Neural cell (in vitro differentiated cells): ENCODE results near the gene RAB5A. TPM values are rescaled to one million over a fixed set of nuclear protein-coding genes. Genes with fewer than 3 reads are reported as not detected.

ENCODE experiments used
- H2AFZ ChIP-seq: fragments of 200-600, 300-800 bp; sonication (generic), shearing (Covaris generic); 2 replicates; pipeline ENCODE4 v1.6.0; 2014; ENCODE audit warnings: low read depth, mild to moderate bottlenecking, antibody characterized with exemption, low read length, moderate library complexity
- H3F3A ChIP-seq: fragments of 200-600 bp; shearing (Covaris generic); 2 replicates; pipeline ENCODE4 v1.6.1; 2016; ENCODE audit warnings: mild to moderate bottlenecking, moderate library complexity, mixed read lengths, antibody characterized with exemption, low read length; ENCODE audit not compliant: insufficient read depth, poor library complexity, severe bottlenecking
- H3K27ac ChIP-seq: fragments of 200-600, 300-800 bp; sonication (generic), shearing (Covaris generic); 2 replicates; pipeline ENCODE4 v1.5.1; 2014; ENCODE audit warnings: mild to moderate bottlenecking, low read length, moderate library complexity
- H3K27me3 ChIP-seq: fragments of 300-800, 200-600 bp; sonication (generic), shearing (Covaris generic); 2 replicates; pipeline ENCODE4 v1.6.0; 2014; ENCODE audit warnings: mild to moderate bottlenecking, low read depth, low read length, moderate library complexity; ENCODE audit not compliant: insufficient read depth
- H3K36me3 ChIP-seq: fragments of 300-800, 200-600 bp; sonication (generic), shearing (Covaris generic); 2 replicates; pipeline ENCODE4 v1.5.1; 2014; ENCODE audit warnings: mild to moderate bottlenecking, antibody characterized with exemption, low read length, moderate library complexity; ENCODE audit not compliant: insufficient read depth
- H3K4me2 ChIP-seq: fragments of 300-800, 200-600 bp; sonication (generic), shearing (Covaris generic); 2 replicates; pipeline ENCODE4 v1.6.0; 2014; ENCODE audit warnings: mild to moderate bottlenecking, low read length
- H3K4me3 ChIP-seq: fragments of 300-800, 200-600 bp; sonication (generic), shearing (Covaris generic); 2 replicates; pipeline ENCODE4 v1.5.1; 2014; ENCODE audit warnings: mild to moderate bottlenecking, low read length, moderate library complexity
- H3K79me2 ChIP-seq: fragments of 200-600 bp; shearing (Covaris generic); replicated peaks from 2 replicates; pipeline ENCODE4 v1.6.0; 2014; ENCODE audit warnings: mild to moderate bottlenecking, low read length, moderate library complexity; ENCODE audit not compliant: insufficient read depth
- H3K9ac ChIP-seq: fragments of 300-800, 200-600 bp; sonication (generic), shearing (Covaris generic); 2 replicates; pipeline ENCODE4 v1.6.1; 2016; ENCODE audit warnings: mild to moderate bottlenecking, low read length, mixed read lengths
- H3K9me2 ChIP-seq: fragments of 200-600 bp; shearing (Covaris generic); 2 replicates; pipeline ENCODE4 v1.6.1; 2016; ENCODE audit warnings: mild to moderate bottlenecking, low read length, mixed read lengths; ENCODE audit not compliant: insufficient read depth
- H3K9me3 ChIP-seq: fragments of 200-600, 300-800 bp; sonication (generic), shearing (Covaris generic); 2 replicates; pipeline ENCODE4 v1.6.1; 2016; ENCODE audit warnings: mild to moderate bottlenecking, mixed run types, low read length, moderate library complexity, mixed read lengths
- H4K20me1 ChIP-seq: fragments of 200-600 bp; shearing (Covaris generic); 2 replicates; pipeline ENCODE4 v1.6.1; 2016; ENCODE audit warnings: mild to moderate bottlenecking, mixed run types; ENCODE audit not compliant: insufficient read depth
- EP300 ChIP-seq: fragments of 450-650 bp; conservative IDR thresholded peaks from 2 replicates; pipeline ENCODE4 v1.6.1; 2014; ENCODE audit warnings: antibody characterized with exemption, mild to moderate bottlenecking, moderate library complexity; ENCODE audit not compliant: poor library complexity, severe bottlenecking
- EZH2 ChIP-seq: fragments of 200-600, 300-800 bp; shearing (Covaris generic), sonication (generic); IDR thresholded peaks from 2 replicates; pipeline ENCODE4 v1.6.1; 2014; ENCODE audit warnings: antibody characterized with exemption, low read length, borderline replicate concordance, mild to moderate bottlenecking; ENCODE audit not compliant: insufficient read depth, poor library complexity, severe bottlenecking
- MXI1 ChIP-seq: fragments of 450-650 bp; conservative IDR thresholded peaks from 2 replicates; pipeline ENCODE4 v1.6.1; 2014; ENCODE audit warnings: antibody characterized with exemption, mild to moderate bottlenecking; ENCODE audit not compliant: poor library complexity, severe bottlenecking
- POLR2AphosphoS5 ChIP-seq: IDR thresholded peaks from 2 replicates; pipeline ENCODE4 v1.6.1; 2012
- RAD21 ChIP-seq: fragments of 450-650 bp; conservative IDR thresholded peaks from 2 replicates; pipeline ENCODE4 v1.6.1; 2014; ENCODE audit warnings: antibody characterized with exemption, mild to moderate bottlenecking, moderate library complexity
- SMC3 ChIP-seq: fragments of 450-650 bp; conservative IDR thresholded peaks from 2 replicates; pipeline ENCODE4 v1.6.1; 2014; ENCODE audit warnings: antibody characterized with exemption, mild to moderate bottlenecking, moderate library complexity; ENCODE audit not compliant: poor library complexity
- TAF1 ChIP-seq: IDR thresholded peaks from 2 replicates; pipeline ENCODE4 v1.6.1; 2012; ENCODE audit warnings: low read depth
- polyA plus RNA-seq: library from polyadenylated mRNA; depleted of rRNA; stranded (reverse); fragments of >200 nt; gene quantifications from 2 replicates; pipeline ENCODE4 v1.2.3, GENCODE V29; 2014
- TF ChIP-seq, protein P1 (sequence below): fragments of 450-650 bp; IDR thresholded peaks from 2 replicates; pipeline ENCODE4 v1.5.1; 2014; ENCODE audit warnings: antibody characterized with exemption, mild to moderate bottlenecking, moderate library complexity; ENCODE audit not compliant: poor library complexity, severe bottlenecking
- TF ChIP-seq, protein P2 (sequence below): IDR thresholded peaks from 2 replicates; pipeline ENCODE4 v1.6.1; 2012; ENCODE audit warnings: borderline replicate concordance

Gene RAB5A
- polyA plus RNA-seq, 1 donor from 2014 or later: 47.2 TPM

DNA sequence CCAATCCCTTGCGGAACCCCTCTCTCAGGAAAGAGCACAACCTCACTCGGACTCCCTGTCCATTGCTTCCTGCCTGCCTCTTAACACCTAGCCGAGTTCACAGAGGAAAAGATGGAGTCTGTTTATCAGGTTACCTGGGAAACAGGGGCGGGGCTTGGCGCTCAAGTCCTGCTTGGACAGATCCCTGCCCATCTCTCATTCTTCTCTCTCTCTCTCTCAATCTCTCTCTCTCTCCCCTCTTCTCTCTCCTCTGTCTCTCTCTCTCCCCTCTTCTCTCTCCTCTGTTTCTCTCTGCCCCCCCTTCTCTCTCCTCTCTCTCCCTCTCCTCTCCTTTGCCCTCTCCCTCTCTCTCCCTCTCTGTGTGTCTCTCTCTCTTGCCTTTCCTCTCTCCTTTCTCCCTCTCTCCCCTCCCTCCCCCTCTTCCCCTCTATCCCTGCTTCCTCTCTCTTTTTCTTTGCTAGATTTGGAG lies 12.8 kb upstream of the RAB5A start, which contains the start of gene EFHB:
EFHB (minus strand) TSS at position 120 of the 469 bp plus-strand sequence. CDS start 199 bp downstream, outside the sequence.
- H3K4me3 ChIP-seq: no peak within 1 kb of the TSS
- H3K4me2 ChIP-seq: no peak within 1 kb of the TSS
- no peak within 1 kb of the TSS for H2AFZ ChIP-seq
- H3K36me3 ChIP-seq: no peaks in the 10 kb centered on the region
- no peaks in the 10 kb centered on the region for H3K9me3 ChIP-seq
- H3K9me2 ChIP-seq: no peaks in the 10 kb centered on the region
- no peak within 1 kb of the TSS for H3K27ac ChIP-seq
- H3K9ac ChIP-seq: no peak within 1 kb of the TSS
- no peaks in the 10 kb centered on the region for H4K20me1 ChIP-seq
- no peaks in the 10 kb centered on the region for H3K79me2 ChIP-seq
- no peaks in the 10 kb centered on the region for H3F3A ChIP-seq
- no peaks in the 10 kb centered on the region for H3K27me3 ChIP-seq
- TF ChIP-seq EZH2 (no peak), RAD21 (no peak), MXI1 (no peak)
- TF ChIP-seq, protein P1, sequence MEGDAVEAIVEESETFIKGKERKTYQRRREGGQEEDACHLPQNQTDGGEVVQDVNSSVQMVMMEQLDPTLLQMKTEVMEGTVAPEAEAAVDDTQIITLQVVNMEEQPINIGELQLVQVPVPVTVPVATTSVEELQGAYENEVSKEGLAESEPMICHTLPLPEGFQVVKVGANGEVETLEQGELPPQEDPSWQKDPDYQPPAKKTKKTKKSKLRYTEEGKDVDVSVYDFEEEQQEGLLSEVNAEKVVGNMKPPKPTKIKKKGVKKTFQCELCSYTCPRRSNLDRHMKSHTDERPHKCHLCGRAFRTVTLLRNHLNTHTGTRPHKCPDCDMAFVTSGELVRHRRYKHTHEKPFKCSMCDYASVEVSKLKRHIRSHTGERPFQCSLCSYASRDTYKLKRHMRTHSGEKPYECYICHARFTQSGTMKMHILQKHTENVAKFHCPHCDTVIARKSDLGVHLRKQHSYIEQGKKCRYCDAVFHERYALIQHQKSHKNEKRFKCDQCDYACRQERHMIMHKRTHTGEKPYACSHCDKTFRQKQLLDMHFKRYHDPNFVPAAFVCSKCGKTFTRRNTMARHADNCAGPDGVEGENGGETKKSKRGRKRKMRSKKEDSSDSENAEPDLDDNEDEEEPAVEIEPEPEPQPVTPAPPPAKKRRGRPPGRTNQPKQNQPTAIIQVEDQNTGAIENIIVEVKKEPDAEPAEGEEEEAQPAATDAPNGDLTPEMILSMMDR: no peak
- TF ChIP-seq, protein P2, sequence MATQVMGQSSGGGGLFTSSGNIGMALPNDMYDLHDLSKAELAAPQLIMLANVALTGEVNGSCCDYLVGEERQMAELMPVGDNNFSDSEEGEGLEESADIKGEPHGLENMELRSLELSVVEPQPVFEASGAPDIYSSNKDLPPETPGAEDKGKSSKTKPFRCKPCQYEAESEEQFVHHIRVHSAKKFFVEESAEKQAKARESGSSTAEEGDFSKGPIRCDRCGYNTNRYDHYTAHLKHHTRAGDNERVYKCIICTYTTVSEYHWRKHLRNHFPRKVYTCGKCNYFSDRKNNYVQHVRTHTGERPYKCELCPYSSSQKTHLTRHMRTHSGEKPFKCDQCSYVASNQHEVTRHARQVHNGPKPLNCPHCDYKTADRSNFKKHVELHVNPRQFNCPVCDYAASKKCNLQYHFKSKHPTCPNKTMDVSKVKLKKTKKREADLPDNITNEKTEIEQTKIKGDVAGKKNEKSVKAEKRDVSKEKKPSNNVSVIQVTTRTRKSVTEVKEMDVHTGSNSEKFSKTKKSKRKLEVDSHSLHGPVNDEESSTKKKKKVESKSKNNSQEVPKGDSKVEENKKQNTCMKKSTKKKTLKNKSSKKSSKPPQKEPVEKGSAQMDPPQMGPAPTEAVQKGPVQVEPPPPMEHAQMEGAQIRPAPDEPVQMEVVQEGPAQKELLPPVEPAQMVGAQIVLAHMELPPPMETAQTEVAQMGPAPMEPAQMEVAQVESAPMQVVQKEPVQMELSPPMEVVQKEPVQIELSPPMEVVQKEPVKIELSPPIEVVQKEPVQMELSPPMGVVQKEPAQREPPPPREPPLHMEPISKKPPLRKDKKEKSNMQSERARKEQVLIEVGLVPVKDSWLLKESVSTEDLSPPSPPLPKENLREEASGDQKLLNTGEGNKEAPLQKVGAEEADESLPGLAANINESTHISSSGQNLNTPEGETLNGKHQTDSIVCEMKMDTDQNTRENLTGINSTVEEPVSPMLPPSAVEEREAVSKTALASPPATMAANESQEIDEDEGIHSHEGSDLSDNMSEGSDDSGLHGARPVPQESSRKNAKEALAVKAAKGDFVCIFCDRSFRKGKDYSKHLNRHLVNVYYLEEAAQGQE: no peak

DNA sequence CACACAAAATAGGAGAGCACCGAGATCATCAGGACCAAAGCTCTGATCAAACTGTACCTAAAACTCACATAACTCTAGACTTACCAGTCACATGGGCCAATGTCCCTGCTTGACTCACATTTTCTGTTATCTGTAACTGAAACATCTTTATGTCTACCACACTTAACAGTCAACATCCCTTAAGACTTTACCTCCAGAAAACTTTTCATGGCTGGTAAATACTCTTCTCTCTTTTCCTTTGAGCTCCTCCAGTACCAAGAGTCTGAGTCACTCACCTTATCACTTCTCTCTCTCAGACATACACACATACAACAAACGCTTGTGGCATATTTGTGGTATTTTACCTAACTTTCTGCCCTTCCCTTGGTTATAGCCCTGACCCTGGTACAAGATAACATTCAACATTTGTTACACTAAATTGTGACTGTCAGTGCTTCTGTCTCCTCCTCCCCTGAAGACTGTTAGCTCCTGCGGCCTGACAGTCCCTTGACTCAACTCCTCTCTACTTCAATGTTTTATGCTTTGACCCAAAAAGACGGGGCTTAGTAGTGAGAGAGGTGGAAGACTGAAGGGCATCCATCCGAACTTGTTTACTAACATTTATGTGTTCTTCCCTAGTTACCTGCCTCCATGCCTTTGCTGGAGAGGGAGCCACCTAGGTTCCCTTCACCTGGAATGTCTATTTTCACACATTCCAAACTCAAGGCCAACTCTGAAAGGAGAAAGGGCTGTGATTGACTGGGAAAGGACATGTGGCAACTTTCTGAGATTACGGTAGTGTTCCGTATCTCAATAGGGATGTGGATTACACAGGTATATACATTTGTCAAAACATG lies 9.2 kb upstream of the RAB5A start:
- no peaks in the 10 kb centered on the region for H3K9me2 ChIP-seq
- no peaks in the 10 kb centered on the region for H3F3A ChIP-seq
- no peak overlapping the region for H3K9ac ChIP-seq
- H3K27me3 ChIP-seq: no peaks in the 10 kb centered on the region
- H3K9me3 ChIP-seq: no peaks in the 10 kb centered on the region
- no peak overlapping the region for H3K27ac ChIP-seq
- no peaks in the 10 kb centered on the region for H3K79me2 ChIP-seq
- H3K4me2 ChIP-seq: no peak overlapping the region
- H3K36me3 ChIP-seq: no peaks in the 10 kb centered on the region
- H2AFZ ChIP-seq: no peak overlapping the region
- no peak for TF ChIP-seq EZH2
- no peak for TF ChIP-seq EP300
- TF ChIP-seq, protein P1: no peak
- TF ChIP-seq, protein P2: no peak
- no peak for TF ChIP-seq POLR2AphosphoS5
- TF ChIP-seq MXI1: no peak
- no peak for TF ChIP-seq RAD21
- TF ChIP-seq TAF1: no peak
- no peak for TF ChIP-seq SMC3
- H3K4me3 ChIP-seq: no peak overlapping the region
- H4K20me1 ChIP-seq: no peaks in the 10 kb centered on the region
